Measurements from ENCODE around the gene GIMAP7.

DNA sequence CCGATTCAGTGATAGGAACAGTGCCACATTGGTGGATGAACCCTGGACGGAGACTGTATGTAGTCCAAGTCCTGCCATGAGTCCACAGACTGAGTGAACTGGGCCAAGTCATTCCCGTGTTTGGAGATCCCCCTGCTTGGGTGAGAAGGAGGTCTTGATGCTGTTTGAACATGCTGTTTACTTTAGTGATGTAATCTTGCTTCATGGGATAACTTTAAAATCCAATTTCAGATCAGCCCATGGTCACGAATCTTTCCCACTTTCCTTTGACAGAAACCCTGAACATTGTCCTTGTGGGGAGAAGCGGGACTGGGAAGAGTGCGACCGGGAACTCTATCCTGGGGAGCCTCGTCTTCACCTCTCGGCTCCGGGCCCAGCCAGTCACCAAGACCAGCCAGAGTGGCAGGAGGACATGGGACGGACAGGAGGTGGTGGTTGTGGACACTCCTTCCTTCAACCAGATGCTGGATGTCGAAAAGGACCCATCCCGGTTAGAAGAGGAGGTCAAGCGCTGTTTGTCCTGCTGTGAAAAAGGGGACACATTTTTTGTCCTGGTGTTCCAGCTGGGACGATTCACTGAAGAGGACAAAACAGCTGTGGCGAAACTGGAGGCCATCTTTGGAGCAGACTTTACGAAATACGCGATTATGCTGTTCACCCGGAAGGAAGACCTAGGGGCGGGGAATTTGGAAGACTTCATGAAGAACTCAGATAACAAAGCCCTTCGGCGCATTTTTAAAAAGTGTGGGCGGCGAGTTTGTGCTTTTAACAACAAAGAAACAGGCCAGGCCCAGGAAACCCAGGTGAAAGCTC is 37.6 kb upstream of the GIMAP7 start:
- TF ChIP-seq EP300 (IDR thresholded peaks at IDR 0.05) (peak in 1 of 4 donors; percentile 70), POLR2A (IDR thresholded peaks at IDR 0.05) (no peak)
- TF ChIP-seq, protein P1, sequence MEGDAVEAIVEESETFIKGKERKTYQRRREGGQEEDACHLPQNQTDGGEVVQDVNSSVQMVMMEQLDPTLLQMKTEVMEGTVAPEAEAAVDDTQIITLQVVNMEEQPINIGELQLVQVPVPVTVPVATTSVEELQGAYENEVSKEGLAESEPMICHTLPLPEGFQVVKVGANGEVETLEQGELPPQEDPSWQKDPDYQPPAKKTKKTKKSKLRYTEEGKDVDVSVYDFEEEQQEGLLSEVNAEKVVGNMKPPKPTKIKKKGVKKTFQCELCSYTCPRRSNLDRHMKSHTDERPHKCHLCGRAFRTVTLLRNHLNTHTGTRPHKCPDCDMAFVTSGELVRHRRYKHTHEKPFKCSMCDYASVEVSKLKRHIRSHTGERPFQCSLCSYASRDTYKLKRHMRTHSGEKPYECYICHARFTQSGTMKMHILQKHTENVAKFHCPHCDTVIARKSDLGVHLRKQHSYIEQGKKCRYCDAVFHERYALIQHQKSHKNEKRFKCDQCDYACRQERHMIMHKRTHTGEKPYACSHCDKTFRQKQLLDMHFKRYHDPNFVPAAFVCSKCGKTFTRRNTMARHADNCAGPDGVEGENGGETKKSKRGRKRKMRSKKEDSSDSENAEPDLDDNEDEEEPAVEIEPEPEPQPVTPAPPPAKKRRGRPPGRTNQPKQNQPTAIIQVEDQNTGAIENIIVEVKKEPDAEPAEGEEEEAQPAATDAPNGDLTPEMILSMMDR (IDR thresholded peaks at IDR 0.05): no peak

All from upper lobe of left lung (tissue), 4 donors.